GM21381 (cell line): ENCODE measurements around the gene PHAX.
"Not testable (repeated sequence)": the region's sequence is repeated elsewhere in the genome, so short reads cannot be mapped to it uniquely, and the experiment has no call there.

Source experiments
- ATAC-seq: cut with Tn5 transposase; IDR thresholded peaks from one replicate; pipeline ENCODE4 v1.9.1; 2021; ENCODE audit warnings: mild to moderate bottlenecking, moderate library complexity; ENCODE audit not compliant: unreplicated experiment

Gene PHAX, protein sequence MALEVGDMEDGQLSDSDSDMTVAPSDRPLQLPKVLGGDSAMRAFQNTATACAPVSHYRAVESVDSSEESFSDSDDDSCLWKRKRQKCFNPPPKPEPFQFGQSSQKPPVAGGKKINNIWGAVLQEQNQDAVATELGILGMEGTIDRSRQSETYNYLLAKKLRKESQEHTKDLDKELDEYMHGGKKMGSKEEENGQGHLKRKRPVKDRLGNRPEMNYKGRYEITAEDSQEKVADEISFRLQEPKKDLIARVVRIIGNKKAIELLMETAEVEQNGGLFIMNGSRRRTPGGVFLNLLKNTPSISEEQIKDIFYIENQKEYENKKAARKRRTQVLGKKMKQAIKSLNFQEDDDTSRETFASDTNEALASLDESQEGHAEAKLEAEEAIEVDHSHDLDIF

DNA sequence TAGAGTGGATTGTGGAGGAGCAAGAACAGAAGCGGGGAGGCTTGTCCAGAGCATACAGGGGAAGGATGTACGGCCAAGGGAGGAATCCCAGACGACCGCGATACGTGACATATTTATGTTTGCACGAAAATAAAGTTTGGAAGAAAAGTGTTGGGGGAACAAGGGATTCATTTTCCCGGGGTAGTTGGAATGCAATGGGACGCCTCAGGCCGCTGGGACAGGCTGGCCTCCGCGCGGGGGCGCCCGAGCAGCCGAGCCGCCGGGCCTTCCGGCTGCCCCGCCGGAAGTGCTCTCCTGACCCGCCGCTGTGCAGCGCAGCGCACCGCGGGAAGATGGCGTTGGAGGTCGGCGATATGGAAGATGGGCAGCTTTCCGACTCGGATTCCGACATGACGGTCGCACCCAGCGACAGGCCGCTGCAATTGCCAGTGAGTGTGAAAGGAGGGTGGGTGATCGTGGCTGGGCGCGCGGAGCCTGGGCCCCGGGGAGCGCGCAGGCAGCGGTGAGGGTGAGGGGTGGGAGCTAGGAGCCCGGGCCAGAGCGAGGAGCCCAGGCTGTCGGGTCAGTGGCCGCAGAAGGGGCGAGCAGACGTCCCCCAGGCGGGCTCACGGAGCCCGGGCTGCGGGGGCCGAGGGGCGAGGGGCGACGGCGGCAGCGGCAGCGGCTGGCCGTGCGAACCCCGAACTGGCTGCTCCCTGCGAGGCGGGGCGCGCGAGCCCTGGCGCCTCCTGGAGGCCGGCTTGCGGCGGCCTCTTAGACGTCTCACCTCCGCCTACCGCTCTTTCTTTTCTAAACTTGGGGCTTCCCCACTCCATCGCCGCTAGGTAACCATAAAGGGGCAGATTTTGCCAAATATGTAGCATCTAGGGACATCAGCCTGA, at the start of gene PHAX:
PHAX (plus strand) TSS at position 317 of the 881 bp plus-strand sequence; CDS start at position 333, 16 bp downstream.
- peak; percentile 96 for ATAC-seq

DNA sequence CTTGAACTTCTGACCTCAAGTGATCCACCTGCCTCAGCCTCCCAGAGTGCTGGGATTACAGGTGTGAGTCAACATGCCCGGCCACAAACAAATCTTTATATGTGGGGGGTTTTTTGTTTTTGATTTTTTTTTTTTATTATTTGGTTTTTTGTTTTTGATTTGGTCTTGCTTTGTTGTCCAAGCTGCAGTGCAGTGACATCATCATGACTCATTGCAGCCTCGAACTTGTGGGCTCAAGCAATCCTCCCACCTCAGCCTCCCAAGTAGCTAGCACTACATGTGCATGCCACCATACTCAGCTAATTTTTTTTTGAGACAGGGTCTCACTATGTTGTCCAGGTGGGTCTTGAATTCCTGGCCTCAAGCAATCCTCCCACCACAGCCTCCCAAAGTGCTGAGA, 48.1 kb upstream of the PHAX start:
- ATAC-seq: no peak

DNA sequence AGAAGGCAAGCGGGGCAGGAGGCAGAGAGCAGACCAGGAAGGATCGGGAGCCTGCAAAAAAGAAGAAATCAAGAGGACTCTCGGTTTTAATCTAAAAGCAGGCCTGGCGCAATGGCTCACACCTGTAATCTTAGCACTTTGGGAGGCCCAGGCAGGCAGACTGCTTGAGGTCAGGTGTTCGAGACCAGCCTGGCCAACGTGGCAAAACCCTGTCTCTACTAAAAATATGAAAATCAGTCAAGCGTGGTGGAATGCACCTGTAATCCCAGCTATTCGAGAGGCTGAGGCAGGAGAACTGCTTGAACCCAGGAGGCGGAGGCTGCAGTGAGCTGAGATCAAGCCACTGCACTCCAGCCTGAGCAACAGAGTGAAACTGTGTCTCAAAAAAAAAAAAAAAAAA, 45.6 kb upstream of the PHAX start:
- ATAC-seq: not testable (repeated sequence)

DNA sequence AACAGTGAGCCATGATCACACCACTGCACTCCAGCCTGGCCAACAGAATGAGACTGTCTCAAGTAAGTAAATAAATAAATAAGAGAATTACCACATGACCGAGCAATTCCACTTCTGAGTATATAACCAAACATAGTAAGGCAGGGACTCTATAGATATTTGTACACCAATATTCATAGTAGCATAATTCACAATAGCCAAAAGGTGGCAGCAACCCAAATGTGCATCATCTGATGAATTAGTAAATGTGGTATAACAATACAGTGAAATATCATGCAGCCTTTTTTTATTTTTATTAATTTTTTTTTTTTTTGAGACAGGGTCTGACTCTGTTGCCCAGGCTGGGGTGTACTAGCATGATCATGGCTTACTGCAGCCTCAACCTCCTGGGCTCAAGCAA, 38.8 kb upstream of the PHAX start:
- ATAC-seq: no peak

DNA sequence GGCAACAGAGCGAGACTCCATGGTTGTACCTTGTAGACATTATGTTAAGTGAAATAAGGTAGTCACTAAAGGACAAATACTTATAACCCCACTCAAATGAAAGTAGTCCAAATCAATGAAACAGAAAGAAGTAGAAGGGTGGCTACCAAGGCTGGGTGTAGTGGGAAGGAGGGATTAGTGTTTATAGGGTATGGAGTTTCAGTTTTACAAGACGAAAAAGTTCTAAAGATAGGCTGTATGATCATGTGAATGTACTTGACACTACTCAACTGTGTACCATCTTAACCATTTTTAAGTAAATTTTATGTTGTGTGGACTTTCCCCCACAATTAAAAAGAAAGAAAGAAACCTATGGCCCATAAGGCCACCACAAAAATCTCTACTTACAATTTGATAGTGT, 37.9 kb upstream of the PHAX start:
- peak; percentile 86 for ATAC-seq

DNA sequence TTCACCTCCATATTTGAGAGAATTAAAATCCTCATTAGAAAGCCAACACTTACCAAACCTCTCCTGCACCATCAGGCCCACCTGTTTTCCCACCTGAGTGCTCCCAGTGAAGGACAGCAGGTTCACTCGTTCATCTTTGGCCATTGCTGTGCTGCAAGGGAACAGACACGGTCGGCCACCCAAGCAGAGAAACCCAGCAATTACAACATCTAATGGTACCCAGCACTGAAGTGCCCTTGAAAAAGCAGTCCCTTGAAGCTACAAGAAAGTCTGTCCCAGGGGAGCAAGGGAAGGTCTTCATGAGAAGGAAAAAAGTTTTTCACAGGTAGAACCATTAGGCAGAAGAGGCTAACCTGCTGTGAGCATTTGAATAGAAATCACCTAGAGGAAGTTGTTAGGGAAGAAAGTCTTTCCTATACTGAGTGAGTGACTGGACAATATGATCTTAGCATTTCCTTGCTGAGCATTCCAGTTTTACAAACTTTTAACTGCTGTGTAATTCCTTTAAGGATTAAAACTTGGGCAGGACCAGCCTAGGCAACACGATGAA, 32.5 kb upstream of the PHAX start:
- no peak for ATAC-seq

DNA sequence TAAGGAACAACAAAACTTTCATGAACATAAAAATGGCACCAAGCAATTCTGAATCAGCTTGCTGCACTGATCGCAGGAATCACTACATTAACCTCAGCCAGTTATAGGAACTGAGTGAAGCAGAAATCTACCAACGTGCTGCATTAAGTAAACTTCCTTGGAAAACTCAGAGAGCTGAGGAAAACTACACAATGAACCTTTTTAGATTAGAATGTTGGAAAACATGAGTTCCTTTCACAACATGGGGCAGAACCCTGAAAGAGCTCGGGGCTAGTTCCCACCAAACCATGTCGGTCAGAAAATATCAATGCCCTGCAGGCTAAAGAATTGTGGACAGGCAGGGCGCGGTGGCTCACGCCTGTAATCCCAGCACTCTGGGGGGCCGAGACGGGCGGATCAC, 25.1 kb upstream of the PHAX start:
- no peak for ATAC-seq

DNA sequence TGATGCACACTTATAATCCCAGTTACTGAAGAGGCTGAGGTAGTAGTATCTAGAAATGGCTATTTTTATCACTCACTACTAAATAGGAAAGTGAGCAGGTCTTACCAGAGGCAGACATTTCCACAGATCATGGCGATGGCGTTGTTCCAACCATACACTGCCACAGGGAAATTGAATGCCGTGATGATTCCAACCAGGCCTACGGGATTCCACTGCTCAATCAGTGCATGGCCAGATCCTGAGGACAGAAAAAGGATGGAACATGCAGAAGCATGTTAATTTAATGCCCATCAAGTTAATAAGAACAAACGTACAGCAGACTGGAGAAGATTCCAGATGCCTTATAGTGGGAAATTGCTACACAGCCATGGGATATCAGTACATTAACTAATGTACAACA, 23.8 kb upstream of the PHAX start:
- ATAC-seq: no peak

DNA sequence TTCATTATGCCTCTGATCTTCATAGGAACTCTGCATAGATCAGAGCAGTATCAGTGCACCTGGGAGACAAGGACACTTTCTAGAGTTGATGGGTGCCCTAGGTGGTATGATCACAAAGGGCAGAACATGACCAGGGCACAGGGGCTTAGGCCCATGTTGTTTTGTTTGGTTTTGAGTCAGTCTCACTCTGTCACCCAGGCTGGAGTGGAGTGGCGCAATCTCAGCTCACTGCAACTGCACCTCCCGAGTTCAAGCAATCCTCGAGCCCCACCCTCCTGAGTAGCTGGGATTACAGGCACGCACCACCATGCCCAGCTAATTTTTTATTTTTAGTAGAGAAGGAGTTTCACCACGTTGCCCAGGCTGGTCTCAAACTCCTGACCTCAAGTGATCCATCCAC, 23.3 kb upstream of the PHAX start:
- no peak for ATAC-seq

DNA sequence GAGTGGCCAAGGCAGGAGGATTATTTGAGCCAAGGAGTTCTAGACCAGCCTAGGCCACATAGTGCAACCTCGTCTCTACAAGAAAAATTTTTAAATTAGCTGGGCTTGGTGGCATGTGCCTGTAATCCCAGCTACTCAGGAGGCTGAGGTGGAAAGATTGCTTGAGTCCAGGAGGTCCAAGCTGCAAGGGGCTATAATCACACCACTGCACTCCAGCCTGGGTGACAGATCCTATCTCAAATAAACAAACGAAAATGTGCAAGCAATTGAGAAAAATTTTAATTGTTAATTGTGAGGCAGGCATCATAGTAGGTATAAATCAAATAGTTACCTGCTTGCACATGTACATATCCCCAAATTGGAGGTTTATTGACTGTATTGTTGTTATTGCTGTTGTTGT, 21.0 kb upstream of the PHAX start:
- ATAC-seq: no peak

DNA sequence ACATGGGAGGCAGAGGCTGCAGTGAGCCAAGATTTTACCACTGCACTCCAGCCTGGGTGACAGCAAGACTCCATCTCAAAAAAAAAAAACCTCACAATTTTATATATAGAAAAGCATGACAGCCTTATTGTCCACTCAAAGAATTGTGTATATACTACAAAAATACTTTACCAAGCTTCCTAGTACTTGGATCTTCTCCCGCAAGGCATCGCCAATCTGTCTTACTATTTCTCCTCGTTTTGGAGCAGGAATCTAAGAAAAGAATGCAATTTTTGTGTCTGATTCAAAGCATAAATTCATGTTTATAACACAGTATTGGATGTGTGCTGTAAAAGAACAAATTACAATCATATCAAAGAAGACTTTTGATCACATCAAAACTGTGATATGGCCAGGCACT, 17.0 kb upstream of the PHAX start:
- ATAC-seq: no peak

DNA sequence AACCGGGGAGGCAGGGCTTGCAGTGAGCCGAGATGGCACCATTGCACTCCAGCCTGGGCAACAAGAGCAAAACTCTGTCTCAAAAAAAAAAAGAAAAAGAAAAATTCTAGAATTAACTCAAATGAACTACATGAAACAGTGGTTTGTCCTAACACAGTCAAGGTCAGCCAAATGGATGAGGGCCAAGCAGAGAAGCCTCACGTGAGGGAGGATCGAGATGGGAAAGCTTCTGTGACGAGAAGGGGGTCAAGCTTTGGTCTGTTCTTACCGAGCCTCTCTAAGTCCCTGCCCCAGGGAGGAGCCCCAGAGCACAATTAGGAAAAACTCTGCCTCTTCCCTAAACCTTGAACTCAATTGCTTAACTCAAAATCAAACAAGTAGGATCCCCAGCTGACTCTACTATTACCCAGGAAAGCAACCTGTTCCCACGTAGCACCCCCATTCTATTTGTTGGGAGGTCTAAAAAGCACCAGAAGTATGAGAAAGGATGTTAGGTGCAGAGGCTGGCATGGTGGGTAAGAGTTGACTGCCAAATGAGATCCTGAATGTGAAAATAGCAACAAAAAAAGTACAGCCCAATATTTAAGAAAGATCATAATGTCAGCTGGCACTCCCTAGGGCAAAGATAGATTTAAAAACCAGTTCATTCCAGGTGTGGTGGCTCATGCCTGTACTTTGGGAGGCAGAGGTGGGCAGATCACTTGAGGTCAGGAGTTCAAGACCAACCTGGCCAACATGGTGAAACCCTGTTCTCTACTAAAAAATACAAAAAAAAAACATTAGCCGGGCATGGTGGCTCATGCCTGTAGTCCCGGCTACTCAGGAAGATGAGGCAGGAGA, 13.0 kb upstream of the PHAX start:
- no peak for ATAC-seq

DNA sequence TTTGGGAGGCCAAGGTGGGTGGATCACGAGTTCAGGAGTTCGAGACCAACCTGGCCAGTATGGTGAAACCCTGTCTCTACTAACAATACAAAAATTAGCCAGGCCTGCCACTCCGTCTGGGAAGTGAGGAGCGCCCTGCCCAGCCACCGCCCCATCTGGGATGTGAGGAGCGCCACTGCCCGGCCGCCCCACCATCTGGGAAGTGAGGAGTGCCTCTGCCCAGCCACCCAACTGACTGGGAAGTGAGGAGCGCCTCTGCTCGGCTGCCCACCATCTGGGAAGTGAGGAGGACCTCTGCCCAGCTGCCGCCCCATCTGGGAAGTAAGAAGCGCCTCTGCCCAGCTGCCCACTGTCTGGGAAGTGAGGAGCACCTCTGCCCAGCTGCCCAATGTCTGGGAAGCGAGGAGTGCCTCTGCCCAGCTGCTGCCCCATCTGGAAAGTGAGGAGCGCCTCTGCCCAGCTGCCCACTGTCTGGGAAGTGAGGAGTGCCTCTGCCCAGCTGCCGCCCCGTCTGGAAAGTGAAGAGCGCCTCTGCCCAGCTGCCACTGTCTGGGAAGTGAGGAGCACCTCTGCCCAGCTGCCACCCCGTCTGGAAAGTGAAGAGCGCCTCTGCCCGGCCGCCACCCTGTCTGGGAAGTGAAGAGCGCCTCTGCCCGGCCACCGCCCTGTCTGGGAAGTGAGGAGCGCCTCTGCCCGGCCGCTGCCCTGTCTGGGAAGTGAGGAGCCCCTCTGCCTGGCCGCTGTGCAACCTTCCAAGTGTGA, 11.0 kb upstream of the PHAX start:
- ATAC-seq: no peak

DNA sequence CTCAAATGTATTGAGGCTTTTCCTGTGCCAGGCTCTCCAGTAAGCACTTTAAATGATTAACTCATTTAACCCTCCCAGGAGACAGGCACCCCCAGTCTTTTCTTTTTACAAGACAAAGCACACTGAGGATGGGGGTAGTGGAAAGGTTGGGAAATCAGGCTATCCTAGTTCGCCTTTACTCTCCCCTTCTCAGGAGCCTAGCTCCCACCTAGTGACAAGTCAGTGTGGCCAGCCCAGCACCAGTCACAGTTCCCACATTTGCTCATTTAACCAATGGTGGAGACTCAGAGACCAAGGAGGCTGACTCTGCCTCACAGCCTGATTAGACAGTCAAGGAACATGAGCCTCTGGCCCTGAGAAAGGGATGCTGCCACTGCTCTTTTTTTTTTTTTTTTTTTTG, 9.2 kb upstream of the PHAX start:
- no peak for ATAC-seq

DNA sequence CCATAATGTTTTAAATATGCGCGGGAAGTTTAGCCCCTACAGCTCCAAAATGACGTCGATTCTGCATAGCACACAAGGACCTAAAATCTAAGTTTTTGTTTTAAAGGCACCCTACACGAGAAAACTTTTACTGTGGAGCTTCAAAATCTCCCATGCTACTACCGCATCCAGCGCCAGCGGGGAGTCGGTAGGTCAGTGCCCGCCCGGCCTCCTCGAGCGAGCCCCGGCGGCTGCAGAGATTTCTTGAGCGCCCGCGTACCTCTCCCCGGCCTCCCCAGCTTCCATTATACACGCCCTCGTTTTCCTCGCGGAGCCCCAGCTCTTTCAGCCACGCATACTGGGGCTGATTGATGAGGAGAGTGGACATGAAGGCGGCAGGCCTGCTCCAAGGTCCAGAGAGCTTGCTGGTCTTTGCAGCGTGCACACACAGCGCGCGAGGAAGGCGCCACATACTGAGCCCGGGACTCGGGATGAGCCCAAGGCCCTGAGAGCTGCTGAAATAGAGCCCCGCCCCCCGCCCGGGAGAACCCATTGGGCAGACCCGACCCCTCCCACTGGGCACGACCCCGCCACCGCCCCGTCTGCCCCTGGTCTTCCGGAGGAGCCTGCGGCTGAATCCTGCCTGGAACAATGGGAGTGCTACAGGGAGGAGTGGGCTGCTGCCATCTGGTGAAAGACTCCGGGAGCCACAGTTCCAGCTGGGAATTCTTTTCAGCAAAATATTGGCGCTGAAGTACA, 5.8 kb upstream of the PHAX start, which contains the start of gene ALDH7A1:
ALDH7A1 (minus strand) TSS at position 472 of the 738 bp plus-strand sequence; CDS start at position 451, 21 bp downstream.
- ATAC-seq: peak; percentile 86

DNA sequence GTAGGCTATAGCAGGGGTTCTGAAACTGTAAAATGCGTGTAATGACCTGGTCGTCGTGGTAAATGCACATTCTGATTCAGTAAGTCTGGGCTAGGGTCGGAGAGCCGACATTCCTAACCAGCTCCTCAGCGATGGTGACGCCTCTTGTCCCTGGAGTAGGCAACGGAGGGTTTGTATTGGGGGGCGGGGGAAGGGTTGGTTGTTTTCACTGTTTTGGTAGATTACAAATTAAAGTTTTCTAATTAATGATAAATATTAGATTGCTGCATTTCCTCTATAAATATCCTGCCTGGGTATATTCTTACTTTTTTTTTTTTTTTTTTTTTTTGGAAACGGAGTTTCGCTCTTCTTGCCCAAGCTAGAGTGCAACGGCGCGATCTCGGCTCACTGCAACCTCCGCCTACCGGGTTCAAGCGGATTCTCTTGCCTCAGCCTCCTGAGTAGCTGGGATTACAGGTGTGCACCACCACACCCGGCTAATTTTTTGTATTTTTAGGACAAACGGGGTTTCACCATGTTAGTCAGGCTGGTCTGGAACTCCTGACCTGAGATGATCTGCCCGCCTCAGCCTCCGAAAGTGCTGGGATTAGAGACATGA, 5.2 kb upstream of the PHAX start:
- peak; percentile 18 for ATAC-seq

DNA sequence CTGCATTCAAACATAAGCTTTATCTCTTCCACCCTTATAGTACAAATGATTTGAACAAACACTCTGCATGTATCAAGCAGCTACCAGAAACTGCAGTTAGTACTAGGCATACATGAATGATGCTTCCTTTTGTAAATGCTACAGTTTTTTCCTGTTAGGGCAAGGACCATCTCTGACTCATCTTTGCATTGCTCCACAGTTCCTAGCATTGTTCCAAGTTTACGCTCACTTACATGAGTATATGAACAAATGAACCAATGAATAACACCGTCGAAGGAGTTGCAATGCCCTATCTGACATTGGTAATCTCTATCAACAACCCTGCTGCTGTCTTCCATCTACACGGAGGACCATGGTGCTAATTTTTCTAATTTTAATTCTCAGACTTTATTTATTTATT, 3.6 kb upstream of the PHAX start:
- ATAC-seq: no peak

DNA sequence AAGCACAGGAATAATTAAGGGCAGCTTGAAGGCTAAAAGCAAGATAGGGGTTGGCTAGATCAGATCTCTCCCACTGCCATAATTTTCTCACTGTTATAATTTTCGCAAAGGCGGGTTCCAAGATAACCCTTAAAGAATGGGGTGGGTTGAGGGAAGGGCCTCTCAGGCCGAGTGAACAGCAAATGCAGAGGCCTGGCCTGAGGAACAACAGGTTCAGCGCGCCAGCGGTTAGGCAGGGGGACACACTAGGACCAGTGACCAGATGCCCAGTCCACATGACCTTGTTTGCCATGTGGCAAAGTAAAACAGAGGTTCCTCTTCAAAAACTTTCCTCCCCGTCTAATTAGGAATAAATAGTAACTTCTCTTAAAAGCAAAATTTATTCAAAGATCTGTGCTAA, 1.2 kb upstream of the PHAX start:
- ATAC-seq: no peak
